GM12878 (cell line): ENCODE data around the gene C10orf90. TPM values are rescaled to one million over a fixed set of nuclear protein-coding genes. Genes with fewer than 3 reads are reported as not detected.

Experiments used
- ATAC-seq: fragments of 200-7000 bp; cut with Tn5 transposase; 3 replicates; pipeline ENCODE4 v1.9.1; 2020; ENCODE audit warnings: mild to moderate bottlenecking, moderate library complexity
- BruUV-seq: library from RNA; stranded (reverse); fragments of 400-500 nt; replicated peaks from 2 replicates; lab custom pipeline; 2021; lab: Mats Ljungman, UMichigan
- CTCF ChIA-PET: fragments of 300-600 bp; sonication (Branson Sonifier 250); formaldehyde crosslinking; extraction: SDS; loops from one replicate; lab custom pipeline; 2021; ENCODE audit warnings: inconsistent platforms; lab: Yijun Ruan, JAX
- POLR2A ChIA-PET: fragments of 350-600 bp; formaldehyde crosslinking; extraction: SDS; loops from one replicate; lab custom pipeline; 2021; ENCODE audit warnings: inconsistent platforms; lab: Charles Lee
- RAD21 ChIA-PET: fragments of 300-600 bp; sonication (Branson Sonifier 250); formaldehyde crosslinking; loops from one replicate; lab custom pipeline; 2023; ENCODE audit warnings: antibody characterized with exemption; ENCODE audit not compliant: unreplicated experiment; lab: Charles Lee
- SMC1A ChIA-PET: fragments of 300-600 bp; sonication (Branson Sonifier 250); formaldehyde crosslinking; loops from one replicate; lab custom pipeline; 2023; ENCODE audit not compliant: unreplicated experiment, uncharacterized antibody; lab: Charles Lee
- DNase-seq: peaks from one replicate; pipeline ENCODE4 v3.0.0-alpha.2; 2011; ENCODE audit warnings: low read depth, low spot score
- FAIRE-seq: peaks from 3 replicates; lab custom pipeline; 2011; peaks lifted over from hg19 to GRCh38; lab: Jason Lieb, UNC
- H2AFZ ChIP-seq: 2 replicates; pipeline ENCODE4 v1.6.0; 2011; ENCODE audit warnings: low read depth, low read length, control low read depth; ENCODE audit not compliant: control insufficient read depth
- H3K27ac ChIP-seq: 2 replicates; pipeline ENCODE4 v1.5.1; 2011; ENCODE audit warnings: control low read depth; ENCODE audit not compliant: control insufficient read depth, insufficient read depth
- H3K27me3 ChIP-seq, 2 experiments: replicated peaks in 1 of 2; 2 replicates each; pipeline versions ENCODE4 v1.6.0 to v1.6.1; 2011; ENCODE audit warnings: low read length in 1 of 2; ENCODE audit not compliant: control insufficient read depth in 2 of 2, insufficient read depth in 2 of 2
- H3K36me3 ChIP-seq, 2 experiments: 2 replicates each; pipeline ENCODE4 v1.5.1; 2011; ENCODE audit warnings: low read length in 1 of 2; ENCODE audit not compliant: control insufficient read depth in 2 of 2, insufficient read depth in 2 of 2
- H3K4me1 ChIP-seq: 2 replicates; pipeline ENCODE4 v1.6.1; 2011; ENCODE audit warnings: mild to moderate bottlenecking, low read length, moderate library complexity, mixed read lengths; ENCODE audit not compliant: control insufficient read depth, insufficient read depth
- H3K4me2 ChIP-seq: 2 replicates; pipeline ENCODE4 v1.6.0; 2011; ENCODE audit warnings: control low read depth; ENCODE audit not compliant: control insufficient read depth, insufficient read depth
- H3K4me3 ChIP-seq: fragments of 200-600 bp; sonication (generic); 2 replicates; pipeline ENCODE4 v1.5.1; 2016
- H3K79me2 ChIP-seq: 2 replicates; pipeline ENCODE4 v1.6.0; 2011; ENCODE audit warnings: low read length; ENCODE audit not compliant: control insufficient read depth, insufficient read depth
- H3K9ac ChIP-seq: 2 replicates; pipeline ENCODE4 v1.8.0; 2011; ENCODE audit warnings: low read length, control low read depth, mixed read lengths; ENCODE audit not compliant: control insufficient read depth, insufficient read depth
- H3K9me3 ChIP-seq: replicated peaks from 3 replicates; pipeline ENCODE4 v1.5.1; 2011; ENCODE audit warnings: mild to moderate bottlenecking, low read length; ENCODE audit not compliant: control insufficient read depth, insufficient read depth
- H4K20me1 ChIP-seq: 2 replicates; pipeline ENCODE4 v1.6.0; 2011; ENCODE audit not compliant: control insufficient read depth, insufficient read depth
- BCL11A ChIP-seq: IDR thresholded peaks from 2 replicates; pipeline ENCODE4 v1.6.1; 2011; ENCODE audit warnings: low read depth, low read length
- FOXK2 ChIP-seq: fragments of 450-650 bp; IDR thresholded peaks from 2 replicates; pipeline ENCODE4 v1.6.1; 2017; ENCODE audit warnings: mild to moderate bottlenecking, moderate library complexity
- REST ChIP-seq: IDR thresholded peaks from 2 replicates; pipeline ENCODE4 v1.6.1; 2012; ENCODE audit warnings: mild to moderate bottlenecking, low read depth, low read length
- RFX5 ChIP-seq: IDR thresholded peaks from 2 replicates; pipeline ENCODE4 v1.6.1; 2011; ENCODE audit warnings: low read depth, low read length, improper control_type of control experiment
- TARDBP ChIP-seq: IDR thresholded peaks from 2 replicates; pipeline ENCODE4 v1.6.1; 2016; ENCODE audit warnings: borderline replicate concordance
- WGBS: methylation state at CpG from one replicate; pipeline ENCODE4 v1.1.6; 2016; ENCODE audit warnings: low lambda C conversion rate; ENCODE audit not compliant: insufficient replicate concordance, insufficient coverage; ENCODE audit errors: missing lambda C conversion rate; 5-methylcytosine and 5-hydroxymethylcytosine counted together
- in situ Hi-C: fragments of 300-500 bp; cut with MboI; formaldehyde crosslinking; loops from 9 replicates; pipeline ENCODE4 v1.14.3; 2018; ENCODE audit warnings: mixed read lengths
- intact Hi-C: fragments of 100-400 bp; cut with micrococcal nuclease; formaldehyde crosslinking; loops from one replicate; pipeline ENCODE4 v1.14.2; 2022; ENCODE audit not compliant: unreplicated experiment
- polyA plus RNA-seq, 11 experiments: library from polyadenylated mRNA; depleted of rRNA in 4 of 11; unstranded in 6 of 11; stranded (reverse) in 5 of 11; fragments of >200 nt; fragmentation: Nextera tagmentation in 4 of 11; fragmentation: Illumina TruSeq in 1 of 11; extraction: Ambion mirVana in 4 of 11; extraction: Trizol in 1 of 11; gene quantifications; 1 replicate in 1 of 11; 2 replicates in 10 of 11; pipeline versions ENCODE4 v1.2.1 to v1.2.3, GENCODE V29; 2011 to 2016; ENCODE audit warnings: inconsistent platforms in 2 of 11, missing spikeins in 2 of 11, low read depth in 1 of 11
- total RNA-seq, 4 experiments: library from RNA; depleted of rRNA in 3 of 4; stranded (reverse); fragments of >200 nt in 3 of 4; fragmentation: Illumina TruSeq in 1 of 4; extraction: Trizol in 1 of 4; gene quantifications; 2 replicates each; pipeline versions ENCODE4 v1.2.1 to v1.2.3, GENCODE V29; 2013 to 2021

C10orf90 gene
- total and polyA plus RNA-seq, 10 of the 15 experiments (the other 5 are each of a cell fraction or from before 2014, with no cell fraction given), result 0.04 TPM; not detected in 9

GRCh38 chr10:126384269-126384873, 286.1 kb downstream of the C10orf90 start:
- RAD21 ChIA-PET, result no interaction called here
- DNase-seq (no peak), ATAC-seq (no peak), FAIRE-seq (no peak)
- POLR2A ChIA-PET, result no interaction called here
- Histone ChIP-seq H3K36me3 (no peaks in the 10 kb centered on the region), H4K20me1 (no peaks in the 10 kb centered on the region), H3K9ac (no peak overlapping the region), H3K4me2 (no peak overlapping the region), H2AFZ (no peak overlapping the region), H3K9me3 (no peaks in the 10 kb centered on the region; the same call in 2 of the 3 replicates), H3K27me3 (no peaks in the 10 kb centered on the region), H3K79me2 (no peaks in the 10 kb centered on the region), H3K4me1 (no peaks in the 10 kb centered on the region), H3K4me3 (no peak overlapping the region), H3K27ac (no peak overlapping the region)
- TF ChIP-seq RFX5 (no peak), BCL11A (no peak), REST (no peak), TARDBP (no peak), FOXK2 (no peak)
- 35% methylated on average over 5 of the region's 5 CpGs for WGBS
- in situ Hi-C loops (no loop called here), intact Hi-C loops (no loop called here)
- CTCF ChIA-PET, result no interaction called here
- no TSS peak for BruUV-seq
- SMC1A ChIA-PET, result no interaction called here
